CD4-positive, alpha-beta T cell (primary cell): Measurements from ENCODE around the gene BEGAIN. TPM values are rescaled to one million over a fixed set of nuclear protein-coding genes. Genes with fewer than 3 reads are reported as not detected.

Source experiments
- ATAC-seq: fragments of 200-7000 bp; cut with Tn5 transposase; one replicate; pipeline ENCODE4 v1.10.0; 2022; ENCODE audit warnings: mild to moderate bottlenecking; ENCODE audit not compliant: poor library complexity
- CTCF ChIA-PET: fragments of 350-600 bp; sonication (Branson Sonifier 250); formaldehyde crosslinking; loops from one replicate; lab custom pipeline; 2021; ENCODE audit warnings: antibody characterized with exemption, inconsistent platforms; lab: Charles Lee
- POLR2A ChIA-PET: fragments of 350-600 bp; sonication (Branson Sonifier 250); formaldehyde crosslinking; loops from one replicate; lab custom pipeline; 2021; ENCODE audit warnings: antibody characterized with exemption, inconsistent platforms; lab: Charles Lee
- DNase-seq, 14 experiments: peaks; one replicate each; pipeline ENCODE4 v3.0.0-alpha.2; 2013 to 2020; ENCODE audit warnings: mixed read lengths in 2 of 14
- H3K27ac ChIP-seq, 2 donors: one replicate each; pipeline versions ENCODE4 v1.5.1 to v1.7.0; 2013; ENCODE audit warnings: low read length in 2 of 2, low read depth in 1 of 2, mild to moderate bottlenecking in 1 of 2
- H3K27me3 ChIP-seq, 2 experiments: 1 replicate in 1 of 2; 2 replicates in 1 of 2; pipeline versions ENCODE4 v1.6.1 to v1.7.0; 2013; ENCODE audit warnings: low read length in 2 of 2, control low read depth in 1 of 2, mild to moderate bottlenecking in 1 of 2, moderate library complexity in 1 of 2; ENCODE audit not compliant: insufficient read depth in 2 of 2, control insufficient read depth in 1 of 2
- H3K36me3 ChIP-seq: one replicate; pipeline ENCODE4 v1.6.1; 2013; ENCODE audit warnings: low read length, control low read depth; ENCODE audit not compliant: insufficient read depth
- H3K4me1 ChIP-seq: one replicate; pipeline ENCODE4 v1.6.1; 2013; ENCODE audit warnings: low read length, control low read depth; ENCODE audit not compliant: insufficient read depth
- H3K4me3 ChIP-seq: one replicate; pipeline ENCODE4 v1.5.1; 2013; ENCODE audit warnings: mild to moderate bottlenecking, low read length, moderate library complexity
- H3K9me3 ChIP-seq, 2 experiments: 1 replicate in 1 of 2; 2 replicates in 1 of 2; pipeline versions ENCODE4 v1.6.1 to v1.7.0; 2013; ENCODE audit warnings: low read length in 2 of 2, mild to moderate bottlenecking in 2 of 2, control low read depth in 1 of 2, moderate library complexity in 1 of 2; ENCODE audit not compliant: control insufficient read depth in 1 of 2, insufficient read depth in 1 of 2
- H3K27ac Mint-ChIP-seq: one replicate; pipeline ENCODE4 v1.8.0; 2020; ENCODE audit warnings: mixed read lengths
- H3K27me3 Mint-ChIP-seq: one replicate; pipeline ENCODE4 v1.8.0; 2021; ENCODE audit warnings: mixed read lengths
- H3K36me3 Mint-ChIP-seq: one replicate; pipeline ENCODE4 v1.8.0; 2021; ENCODE audit warnings: low read depth, mixed read lengths
- H3K4me1 Mint-ChIP-seq: one replicate; pipeline ENCODE4 v1.8.0; 2021; ENCODE audit warnings: low read depth, mixed read lengths
- H3K4me3 Mint-ChIP-seq: one replicate; pipeline ENCODE4 v1.8.0; 2020; ENCODE audit warnings: mild to moderate bottlenecking, mixed read lengths
- H3K9me3 Mint-ChIP-seq: one replicate; pipeline ENCODE4 v1.8.0; 2020; ENCODE audit warnings: mixed read lengths
- CTCF ChIP-seq: fragments of 200-600 bp; IDR thresholded peaks from one replicate; pipeline ENCODE4 v1.8.0; 2022; ENCODE audit warnings: antibody characterized with exemption, mild to moderate bottlenecking
- intact Hi-C, 2 experiments: fragments of 100-400 bp; cut with DNase I in 1 of 2; cut with micrococcal nuclease in 1 of 2; formaldehyde crosslinking; loops; one replicate each; pipeline versions ENCODE4 v1.15.1 to v1.9.0; 2023 to 2025; cut with DNase I, micrococcal nuclease
- total RNA-seq, 174 experiments: library from RNA in 2 of 174; stranded (reverse) in 2 of 174; gene quantifications; one replicate each; pipeline ENCODE4 v1.2.3 and lab custom pipeline; 2021 to 2026

The BEGAIN gene
- total RNA-seq, 2 experiments from 2014 or later: 1.5 to 2.0 TPM

GRCh38 chr14:100526632-100527031 is 60.6 kb downstream of the BEGAIN start:
- POLR2A ChIA-PET: no interaction called here
- Mint-ChIP-seq H3K27me3 (no peaks in the 10 kb centered on the region), H3K9me3 (no peaks in the 10 kb centered on the region), H3K4me1 (no peaks in the 10 kb centered on the region), H3K4me3 (no peak overlapping the region), H3K36me3 (no peaks in the 10 kb centered on the region), H3K27ac (no peak overlapping the region)
- TF ChIP-seq CTCF: no peak
- ATAC-seq: no peak
- peak in 1 of 14 experiments; percentile 5 for DNase-seq
- H3K27me3 ChIP-seq: no peaks in the 10 kb centered on the region
- H3K9me3 ChIP-seq: peaks cover 0 to 3% of the 10 kb centered on the region in 2 experiments
- H3K36me3 ChIP-seq: peaks cover 10% of the 10 kb centered on the region
- intact Hi-C loops: loop anchor here (5.0 to 10.0 kb wide), 2 partner anchors 1098 to 1101 kb away; no protein-coding TSS in a partner anchor
- H3K4me3 ChIP-seq: no peak overlapping the region
- H3K4me1 ChIP-seq: no peaks in the 10 kb centered on the region
- CTCF ChIA-PET: no interaction called here
- H3K27ac ChIP-seq: no peak overlapping the region

GRCh38 chr14:100526057-100526456 is 61.2 kb downstream of the BEGAIN start:
- Histone ChIP-seq H3K4me3 (no peak overlapping the region), H3K9me3 (peaks cover 0 to 3% of the 10 kb centered on the region in 2 experiments), H3K36me3 (peaks cover 10% of the 10 kb centered on the region), H3K4me1 (no peaks in the 10 kb centered on the region), H3K27ac (no peak overlapping the region), H3K27me3 (no peaks in the 10 kb centered on the region)
- ATAC-seq (no peak), DNase-seq (no peak)
- H3K4me1 Mint-ChIP-seq: no peaks in the 10 kb centered on the region
- intact Hi-C loops: loop anchor here (5.0 to 10.0 kb wide), 2 partner anchors 1099 to 1101 kb away; no protein-coding TSS in a partner anchor
- CTCF ChIA-PET: no interaction called here
- POLR2A ChIA-PET: interaction anchor here (1.8 kb wide), 1 partner anchor 119 kb away, joined by 9 read pairs; no protein-coding TSS in a partner anchor
- no peaks in the 10 kb centered on the region for H3K27me3 Mint-ChIP-seq
- H3K4me3 Mint-ChIP-seq: no peak overlapping the region
- no peaks in the 10 kb centered on the region for H3K36me3 Mint-ChIP-seq
- no peak for TF ChIP-seq CTCF
- no peak overlapping the region for H3K27ac Mint-ChIP-seq
- no peaks in the 10 kb centered on the region for H3K9me3 Mint-ChIP-seq

- POLR2A ChIA-PET: interaction anchor here (1.1 to 1.8 kb wide), 2 partner anchors 120 to 128 kb away, joined by 3 to 9 read pairs; no protein-coding TSS in a partner anchor
- TF ChIP-seq CTCF: no peak
These were observed 61.6 kb downstream of the BEGAIN start for GRCh38 chr14:100525615-100526014.

More at GRCh38 chr14:100525615-100526014, 61.6 kb downstream of the BEGAIN start:
- H3K27me3 Mint-ChIP-seq: no peaks in the 10 kb centered on the region
- Histone ChIP-seq H3K9me3 (peaks cover 0 to 3% of the 10 kb centered on the region in 2 experiments), H3K27ac (no peak overlapping the region), H3K27me3 (no peaks in the 10 kb centered on the region), H3K36me3 (peaks cover 10% of the 10 kb centered on the region), H3K4me1 (no peaks in the 10 kb centered on the region), H3K4me3 (no peak overlapping the region)
- intact Hi-C loops: loop anchor here (1.0 to 10.0 kb wide), 5 partner anchors 119 to 1102 kb away; no protein-coding TSS in a partner anchor
- no peaks in the 10 kb centered on the region for H3K36me3 Mint-ChIP-seq
- H3K4me3 Mint-ChIP-seq: no peak overlapping the region
- H3K9me3 Mint-ChIP-seq: no peaks in the 10 kb centered on the region
- CTCF ChIA-PET: interaction anchor here (1.6 kb wide), 1 partner anchor 121 kb away, joined by 11 read pairs; no protein-coding TSS in a partner anchor
- peak in 1 of 14 experiments; percentile 7 for DNase-seq
- H3K4me1 Mint-ChIP-seq: no peaks in the 10 kb centered on the region
- no peak for ATAC-seq
- H3K27ac Mint-ChIP-seq: no peak overlapping the region
